ENCODE measurements around the gene FGGY. TPM values are rescaled to one million over a fixed set of nuclear protein-coding genes. Genes with fewer than 3 reads are reported as not detected.

FGGY gene
- total RNA-seq, 1 experiment from 2014 or later = 14.6 TPM

DNA sequence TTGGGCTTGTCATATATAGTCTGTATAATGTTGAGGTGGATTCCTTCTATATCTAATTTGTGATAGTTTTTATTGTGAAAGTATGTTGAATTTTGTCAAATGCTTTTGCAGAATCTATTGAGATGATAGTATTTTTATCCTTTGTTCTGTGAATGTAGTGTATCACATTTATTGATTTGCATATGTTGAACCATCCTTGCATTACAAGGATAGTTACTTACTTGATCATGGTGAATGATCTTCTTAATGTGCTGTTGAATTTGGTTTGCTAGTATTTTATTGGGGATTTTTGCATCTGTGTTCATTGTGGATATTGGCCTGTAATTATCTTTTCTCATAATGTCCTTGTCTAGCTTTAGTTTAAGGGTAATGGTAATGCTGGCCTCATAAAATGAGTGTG is 8.3 kb downstream of the FGGY start:
- H3K27ac Mint-ChIP-seq = no peak overlapping the region
- Histone ChIP-seq H3K4me1 (ENCODE audit: insufficient read depth, low read length) (peaks cover 2% of the 10 kb centered on the region; the same call in 1 of the 2 replicates), H3K9me3 (ENCODE audit: control insufficient read depth, low read depth, low read length) (no peaks in the 10 kb centered on the region), H2BK120ac (ENCODE audit: low read depth, low read length, poor library complexity, severe bottlenecking) (no peak overlapping the region), H3K23ac (ENCODE audit: insufficient read length, low read depth, low read length) (no peak overlapping the region), H3K18ac (ENCODE audit: insufficient read length, low read depth, low read length) (no peak overlapping the region), H3K27ac (ENCODE audit: insufficient read length, low read depth, low read length) (no peak overlapping the region), H2BK15ac (ENCODE audit: low read depth, low read length) (no peak overlapping the region), H2BK20ac (ENCODE audit: low read depth, low read length, poor library complexity, severe bottlenecking) (no peak overlapping the region), H4K5ac (ENCODE audit: insufficient read length, low read depth, low read length) (no peak overlapping the region), H4K91ac (ENCODE audit: insufficient read length, low read depth, low read length) (no peak overlapping the region), H3K23me2 (ENCODE audit: insufficient read length, low read depth, low read length, poor library complexity, severe bottlenecking) (no peaks in the 10 kb centered on the region), H3K14ac (ENCODE audit: insufficient read depth, low read length) (no peak overlapping the region), H3T11ph (ENCODE audit: low read length) (no peak overlapping the region), H3K9ac (ENCODE audit: extremely low read depth, insufficient read length, low read length) (no peak overlapping the region), H2BK5ac (ENCODE audit: insufficient read length, low read length) (no peak overlapping the region), H3K27me3 (ENCODE audit: insufficient read depth, low read length) (no peaks in the 10 kb centered on the region), H3K79me1 (ENCODE audit: insufficient read depth, low read depth, low read length, poor library complexity, severe bottlenecking) (no peaks in the 10 kb centered on the region), H2AK5ac (ENCODE audit: insufficient read length, low read length) (no peak overlapping the region), H2BK12ac (ENCODE audit: insufficient read length, low read depth, low read length) (no peak overlapping the region), H4K20me1 (ENCODE audit: control insufficient read depth, insufficient read depth, insufficient read length) (no peaks in the 10 kb centered on the region), H3K4me2 (ENCODE audit: insufficient read depth, insufficient read length, low read length) (no peak overlapping the region), H3K4ac (ENCODE audit: low read depth, low read length) (no peak overlapping the region), H4K8ac (replicated peaks; ENCODE audit: insufficient read length, low read depth, low read length) (no peak overlapping the region), H3K56ac (ENCODE audit: insufficient read length, low read depth, low read length) (no peak overlapping the region), H2AFZ (ENCODE audit: low read length) (no peak overlapping the region), H3K79me2 (ENCODE audit: insufficient read depth, low read length) (no peaks in the 10 kb centered on the region)
- no peak for TF ChIP-seq CTCF (conservative IDR thresholded peaks at IDR 0.05)
- H3K27me3 Mint-ChIP-seq (ENCODE audit: low read depth) = no peaks in the 10 kb centered on the region
- H3K9me3 Mint-ChIP-seq = peaks cover 19 to 22% of the 10 kb centered on the region in 2 experiments; a peak in 4 of 5 replicates
- H3K4me3 Mint-ChIP-seq = no peak overlapping the region
- peaks cover 11 to 42% (median 11%) of the 10 kb centered on the region in 3 experiments for H3K36me3 Mint-ChIP-seq (ENCODE audit: insufficient read depth in 1 of 3, low read depth in 3 of 3)
- peaks cover 10 to 11% of the 10 kb centered on the region in 2 experiments for H3K4me1 Mint-ChIP-seq
- no peak for DNase-seq
